Stimulated activated CD8-positive, alpha-beta memory T cell treated with anti-CD3 and anti-CD28 coated beads, Interleukin-15, amount 100 ng/mL, for 4 hours (primary cell): ENCODE data around the gene HTRA1.

Source experiments
- DNase-seq, 2 donors: peaks; one replicate each; pipeline ENCODE4 v3.0.0-alpha.2; 2020; ENCODE audit warnings: low read depth in 2 of 2

HTRA1 gene

GRCh38 chr10:122554131-122555036 is 93.0 kb downstream of the HTRA1 start:
- no peak for DNase-seq

- DNase-seq = no peak
Measured at GRCh38 chr10:122555442-122555841, 94.1 kb downstream of the HTRA1 start.

GRCh38 chr10:122557516-122557915 is 96.2 kb downstream of the HTRA1 start:
- DNase-seq = no peak

GRCh38 chr10:122558452-122558851 is 97.1 kb downstream of the HTRA1 start:
- no peak for DNase-seq

- DNase-seq = no peak
Measured at GRCh38 chr10:122559228-122559627, 97.9 kb downstream of the HTRA1 start.

GRCh38 chr10:122560279-122560804 is 99.0 kb downstream of the HTRA1 start, which contains the start of gene DMBT1:
TSS of gene DMBT1 (plus strand) at chr10:122560754. CDS start at chr10:122560771, 17 bp downstream.
- no peak for DNase-seq

- DNase-seq = no peak
Measured at GRCh38 chr10:122561212-122561611, 99.9 kb downstream of the HTRA1 start.

GRCh38 chr10:122561792-122562191 is 100.4 kb downstream of the HTRA1 start:
- DNase-seq = no peak
